GM12878 (cell line): ENCODE results near the gene REEP6. TPM values are rescaled to one million over a fixed set of nuclear protein-coding genes. Genes with fewer than 3 reads are reported as not detected.

ENCODE experiments used
- ATAC-seq: fragments of 200-7000 bp; cut with Tn5 transposase; 3 replicates; pipeline ENCODE4 v1.9.1; 2020; ENCODE audit warnings: mild to moderate bottlenecking, moderate library complexity
- BruUV-seq: library from RNA; stranded (reverse); fragments of 400-500 nt; replicated peaks from 2 replicates; lab custom pipeline; 2021; lab: Mats Ljungman, UMichigan
- CTCF ChIA-PET: fragments of 300-600 bp; sonication (Branson Sonifier 250); formaldehyde crosslinking; extraction: SDS; loops from one replicate; lab custom pipeline; 2021; ENCODE audit warnings: inconsistent platforms; lab: Yijun Ruan, JAX
- POLR2A ChIA-PET: fragments of 350-600 bp; formaldehyde crosslinking; extraction: SDS; loops from one replicate; lab custom pipeline; 2021; ENCODE audit warnings: inconsistent platforms; lab: Charles Lee
- RAD21 ChIA-PET: fragments of 300-600 bp; sonication (Branson Sonifier 250); formaldehyde crosslinking; loops from one replicate; lab custom pipeline; 2023; ENCODE audit warnings: antibody characterized with exemption; ENCODE audit not compliant: unreplicated experiment; lab: Charles Lee
- SMC1A ChIA-PET: fragments of 300-600 bp; sonication (Branson Sonifier 250); formaldehyde crosslinking; loops from one replicate; lab custom pipeline; 2023; ENCODE audit not compliant: unreplicated experiment, uncharacterized antibody; lab: Charles Lee
- DNase-seq: peaks from one replicate; pipeline ENCODE4 v3.0.0-alpha.2; 2011; ENCODE audit warnings: low read depth, low spot score
- FAIRE-seq: peaks from 3 replicates; lab custom pipeline; 2011; peaks lifted over from hg19 to GRCh38; lab: Jason Lieb, UNC
- H2AFZ ChIP-seq: 2 replicates; pipeline ENCODE4 v1.6.0; 2011; ENCODE audit warnings: low read depth, low read length, control low read depth; ENCODE audit not compliant: control insufficient read depth
- H3K27ac ChIP-seq: 2 replicates; pipeline ENCODE4 v1.5.1; 2011; ENCODE audit warnings: control low read depth; ENCODE audit not compliant: control insufficient read depth, insufficient read depth
- H3K27me3 ChIP-seq, 2 experiments: replicated peaks in 1 of 2; 2 replicates each; pipeline versions ENCODE4 v1.6.0 to v1.6.1; 2011; ENCODE audit warnings: low read length in 1 of 2; ENCODE audit not compliant: control insufficient read depth in 2 of 2, insufficient read depth in 2 of 2
- H3K36me3 ChIP-seq, 2 experiments: 2 replicates each; pipeline ENCODE4 v1.5.1; 2011; ENCODE audit warnings: low read length in 1 of 2; ENCODE audit not compliant: control insufficient read depth in 2 of 2, insufficient read depth in 2 of 2
- H3K4me1 ChIP-seq: 2 replicates; pipeline ENCODE4 v1.6.1; 2011; ENCODE audit warnings: mild to moderate bottlenecking, low read length, moderate library complexity, mixed read lengths; ENCODE audit not compliant: control insufficient read depth, insufficient read depth
- H3K4me2 ChIP-seq: 2 replicates; pipeline ENCODE4 v1.6.0; 2011; ENCODE audit warnings: control low read depth; ENCODE audit not compliant: control insufficient read depth, insufficient read depth
- H3K4me3 ChIP-seq: fragments of 200-600 bp; sonication (generic); 2 replicates; pipeline ENCODE4 v1.5.1; 2016
- H3K79me2 ChIP-seq: 2 replicates; pipeline ENCODE4 v1.6.0; 2011; ENCODE audit warnings: low read length; ENCODE audit not compliant: control insufficient read depth, insufficient read depth
- H3K9ac ChIP-seq: 2 replicates; pipeline ENCODE4 v1.8.0; 2011; ENCODE audit warnings: low read length, control low read depth, mixed read lengths; ENCODE audit not compliant: control insufficient read depth, insufficient read depth
- H3K9me3 ChIP-seq: replicated peaks from 3 replicates; pipeline ENCODE4 v1.5.1; 2011; ENCODE audit warnings: mild to moderate bottlenecking, low read length; ENCODE audit not compliant: control insufficient read depth, insufficient read depth
- H4K20me1 ChIP-seq: 2 replicates; pipeline ENCODE4 v1.6.0; 2011; ENCODE audit not compliant: control insufficient read depth, insufficient read depth
- CBX3 ChIP-seq: fragments of 200-600 bp; sonication (generic); IDR thresholded peaks from 2 replicates; pipeline ENCODE4 v1.6.1; 2016; ENCODE audit warnings: low read depth, borderline replicate concordance
- CEBPB ChIP-seq, 2 experiments: fragments of 150-350 bp in 1 of 2; IDR thresholded peaks; 2 replicates each; pipeline ENCODE4 v1.6.1; 2012 to 2014; ENCODE audit warnings: low read depth in 2 of 2, low read length in 2 of 2, borderline replicate concordance in 1 of 2, inconsistent platforms in 1 of 2
- CHD1 ChIP-seq: IDR thresholded peaks from 2 replicates; pipeline ENCODE4 v1.6.1; 2012; ENCODE audit warnings: low read depth, low read length, improper control_type of control experiment
- E2F8 ChIP-seq: fragments of 450-650 bp; IDR thresholded peaks from 2 replicates; pipeline ENCODE4 v1.6.1; 2018; ENCODE audit warnings: mild to moderate bottlenecking, low read depth, moderate library complexity; ENCODE audit not compliant: partially characterized antibody
- HCFC1 ChIP-seq: fragments of 150-350 bp; IDR thresholded peaks from 2 replicates; pipeline ENCODE4 v1.6.1; 2014; ENCODE audit warnings: low read length
- MLLT1 ChIP-seq: fragments of 450-650 bp; IDR thresholded peaks from 2 replicates; pipeline ENCODE4 v1.6.1; 2016; ENCODE audit warnings: mild to moderate bottlenecking
- NFYB ChIP-seq: IDR thresholded peaks from 2 replicates; pipeline ENCODE4 v1.6.1; 2011; ENCODE audit warnings: low read depth, mild to moderate bottlenecking, low read length, improper control_type of control experiment, moderate library complexity; ENCODE audit not compliant: insufficient read depth
- PBX3 ChIP-seq: IDR thresholded peaks from 2 replicates; pipeline ENCODE4 v1.6.1; 2011; ENCODE audit warnings: mild to moderate bottlenecking, low read depth, low read length, moderate library complexity; ENCODE audit not compliant: insufficient replicate concordance
- RUNX3 ChIP-seq: IDR thresholded peaks from 2 replicates; pipeline ENCODE4 v1.6.1; 2012; ENCODE audit warnings: low read length, inconsistent platforms
- SMAD1 ChIP-seq: fragments of 450-650 bp; IDR thresholded peaks from 2 replicates; pipeline ENCODE4 v1.6.1; 2018; ENCODE audit warnings: mild to moderate bottlenecking, low read depth; ENCODE audit not compliant: partially characterized antibody
- TBL1XR1 ChIP-seq: IDR thresholded peaks from 2 replicates; pipeline ENCODE4 v1.6.1; 2012; ENCODE audit warnings: low read depth, low read length, improper control_type of control experiment
- TCF3 ChIP-seq: IDR thresholded peaks from 2 replicates; pipeline ENCODE4 v1.6.1; 2012; ENCODE audit warnings: low read depth, mild to moderate bottlenecking, low read length, borderline replicate concordance; ENCODE audit not compliant: insufficient read depth
- ZBTB33 ChIP-seq: fragments of 450-650 bp; IDR thresholded peaks from 2 replicates; pipeline ENCODE4 v1.6.1; 2017; ENCODE audit warnings: mild to moderate bottlenecking
- ZNF24 ChIP-seq: fragments of 450-650 bp; IDR thresholded peaks from 2 replicates; pipeline ENCODE4 v1.6.1; 2017; ENCODE audit warnings: antibody characterized with exemption, mild to moderate bottlenecking
- WGBS: methylation state at CpG from one replicate; pipeline ENCODE4 v1.1.6; 2016; ENCODE audit warnings: low lambda C conversion rate; ENCODE audit not compliant: insufficient replicate concordance, insufficient coverage; ENCODE audit errors: missing lambda C conversion rate; 5-methylcytosine and 5-hydroxymethylcytosine counted together
- in situ Hi-C: fragments of 300-500 bp; cut with MboI; formaldehyde crosslinking; loops from 9 replicates; pipeline ENCODE4 v1.14.3; 2018; ENCODE audit warnings: mixed read lengths
- intact Hi-C: fragments of 100-400 bp; cut with micrococcal nuclease; formaldehyde crosslinking; loops from one replicate; pipeline ENCODE4 v1.14.2; 2022; ENCODE audit not compliant: unreplicated experiment
- polyA plus RNA-seq, 11 experiments: library from polyadenylated mRNA; depleted of rRNA in 4 of 11; unstranded in 6 of 11; stranded (reverse) in 5 of 11; fragments of >200 nt; fragmentation: Nextera tagmentation in 4 of 11; fragmentation: Illumina TruSeq in 1 of 11; extraction: Ambion mirVana in 4 of 11; extraction: Trizol in 1 of 11; gene quantifications; 1 replicate in 1 of 11; 2 replicates in 10 of 11; pipeline versions ENCODE4 v1.2.1 to v1.2.3, GENCODE V29; 2011 to 2016; ENCODE audit warnings: inconsistent platforms in 2 of 11, missing spikeins in 2 of 11, low read depth in 1 of 11
- total RNA-seq, 4 experiments: library from RNA; depleted of rRNA in 3 of 4; stranded (reverse); fragments of >200 nt in 3 of 4; fragmentation: Illumina TruSeq in 1 of 4; extraction: Trizol in 1 of 4; gene quantifications; 2 replicates each; pipeline versions ENCODE4 v1.2.1 to v1.2.3, GENCODE V29; 2013 to 2021

REEP6 gene
- total and polyA plus RNA-seq, 10 of the 15 experiments (the other 5 are each of a cell fraction or from before 2014, with no cell fraction given) = 0.06 to 1.1 (median 0.39) TPM; not detected in 2

- TF ChIP-seq E2F8 = no peak
- TF ChIP-seq TBL1XR1 = no peak
These were observed 13.2 kb downstream of the REEP6 start (continued) for GRCh38 chr19:1503925-1504773.

- FAIRE-seq = no peak
- ATAC-seq = no peak
- ChIA-PET POLR2A (no interaction called here), CTCF (interaction anchor here (0.7 kb wide), 2 partner anchors 14 to 231 kb away, joined by 3 read pairs; no protein-coding TSS in a partner anchor), RAD21 (no interaction called here), SMC1A (no interaction called here)
- Histone ChIP-seq H3K79me2 (no peaks in the 10 kb centered on the region), H3K9me3 (no peaks in the 10 kb centered on the region; the same call in 2 of the 3 replicates), H3K4me1 (no peaks in the 10 kb centered on the region), H3K4me2 (no peak overlapping the region), H4K20me1 (no peaks in the 10 kb centered on the region), H2AFZ (no peak overlapping the region), H3K36me3 (no peaks in the 10 kb centered on the region), H3K27ac (no peak overlapping the region), H3K27me3 (no peaks in the 10 kb centered on the region; a peak in 2 of 4 replicates), H3K9ac (no peak overlapping the region), H3K4me3 (no peak overlapping the region)
- intact Hi-C loops = no loop called here
- BruUV-seq = no TSS peak
- in situ Hi-C loops = no loop called here
- 40% methylated on average over 7 of the region's 8 CpGs for WGBS
- DNase-seq = no peak
- TF ChIP-seq CHD1 = no peak
- TF ChIP-seq SMAD1 = no peak
- no peak for TF ChIP-seq MLLT1
- TF ChIP-seq CBX3 = no peak
- no peak for TF ChIP-seq CEBPB (IDR thresholded peaks at IDR 0.05; ENCODE audit: borderline replicate concordance in 1 of 2, low read depth in 2 of 2, low read length in 2 of 2)
- no peak for TF ChIP-seq RUNX3
- TF ChIP-seq PBX3 = no peak
- TF ChIP-seq TCF3 = no peak
- no peak for TF ChIP-seq HCFC1
- no peak for TF ChIP-seq ZBTB33
- no peak for TF ChIP-seq ZNF24
- TF ChIP-seq NFYB = no peak
These were observed 14.0 kb downstream of the REEP6 start for GRCh38 chr19:1505012-1505411.
